Adipocyte (in vitro differentiated cells): ENCODE measurements around the gene CBARP.
A peak's percentile ranks its signal among the peaks of the same experiment; 100 is the strongest.

Source experiments
- DNase-seq: peaks from one replicate; pipeline ENCODE4 v3.0.0-alpha.2; 2015; ENCODE audit warnings: low read depth
- H3K27me3 ChIP-seq: replicated peaks from 2 replicates; pipeline ENCODE4 v1.7.0; 2013; ENCODE audit warnings: mild to moderate bottlenecking, low read length, moderate library complexity; ENCODE audit not compliant: control insufficient read depth, insufficient read depth
- H3K36me3 ChIP-seq: 2 replicates; pipeline ENCODE4 v1.7.0; 2013; ENCODE audit warnings: low read length, mild to moderate bottlenecking, moderate library complexity; ENCODE audit not compliant: control insufficient read depth, insufficient read depth, severe bottlenecking
- H3K4me1 ChIP-seq: 2 replicates; pipeline ENCODE4 v1.7.0; 2013; ENCODE audit warnings: mild to moderate bottlenecking, low read length, moderate library complexity; ENCODE audit not compliant: control insufficient read depth, insufficient read depth
- H3K4me3 ChIP-seq: 2 replicates; pipeline ENCODE4 v1.7.0; 2013; ENCODE audit warnings: mild to moderate bottlenecking, low read length, moderate library complexity
- H3K9ac ChIP-seq: 2 replicates; pipeline ENCODE4 v1.7.0; 2013; ENCODE audit warnings: mild to moderate bottlenecking, low read length, moderate library complexity
- H3K9me3 ChIP-seq: 2 replicates; pipeline ENCODE4 v1.7.0; 2013; ENCODE audit warnings: mild to moderate bottlenecking, low read length, moderate library complexity; ENCODE audit not compliant: control insufficient read depth

CBARP gene

DNA sequence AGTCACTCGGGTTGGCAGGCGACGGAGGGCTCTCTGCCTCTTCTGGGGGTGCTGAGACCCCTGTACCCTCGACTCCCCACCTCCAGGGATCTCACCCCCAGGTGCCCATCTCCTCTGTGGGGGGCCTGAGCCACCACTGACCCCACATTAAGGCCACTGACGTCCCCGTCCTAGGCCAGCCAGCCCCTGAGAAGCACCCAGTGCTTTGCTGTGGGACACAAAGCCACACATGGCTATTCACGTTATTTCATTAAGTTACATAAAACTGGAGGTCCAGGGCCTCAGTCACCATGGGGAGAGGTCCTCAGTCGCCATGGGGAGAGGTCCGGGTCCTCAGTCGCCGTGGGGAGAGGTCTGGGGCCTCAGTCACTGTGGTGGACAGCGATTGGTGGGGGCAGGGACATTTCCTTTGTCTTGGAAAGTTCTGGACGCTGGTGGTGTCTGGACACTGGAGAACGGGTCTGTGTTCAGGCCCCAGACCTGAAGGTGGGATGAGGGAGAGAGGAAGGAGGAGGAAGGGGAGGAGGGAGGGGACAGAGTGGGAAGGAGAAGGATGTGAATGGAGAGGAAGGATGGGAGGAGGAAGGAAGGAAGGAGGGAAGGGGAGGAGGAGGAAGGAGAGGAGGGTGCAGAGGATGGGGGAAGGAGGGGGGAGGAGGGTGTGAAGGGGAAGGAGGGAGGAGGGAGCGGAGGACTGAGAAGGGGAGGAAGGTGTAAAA, 43.9 kb upstream of the CBARP start:
- H3K4me3 ChIP-seq = no peak overlapping the region
- no peaks in the 10 kb centered on the region for H3K9me3 ChIP-seq
- peaks cover 18% of the 10 kb centered on the region for H3K36me3 ChIP-seq
- H3K9ac ChIP-seq = no peak overlapping the region
- H3K27me3 ChIP-seq = peaks cover 26% of the 10 kb centered on the region
- no peak for DNase-seq
- no peaks in the 10 kb centered on the region for H3K4me1 ChIP-seq

DNA sequence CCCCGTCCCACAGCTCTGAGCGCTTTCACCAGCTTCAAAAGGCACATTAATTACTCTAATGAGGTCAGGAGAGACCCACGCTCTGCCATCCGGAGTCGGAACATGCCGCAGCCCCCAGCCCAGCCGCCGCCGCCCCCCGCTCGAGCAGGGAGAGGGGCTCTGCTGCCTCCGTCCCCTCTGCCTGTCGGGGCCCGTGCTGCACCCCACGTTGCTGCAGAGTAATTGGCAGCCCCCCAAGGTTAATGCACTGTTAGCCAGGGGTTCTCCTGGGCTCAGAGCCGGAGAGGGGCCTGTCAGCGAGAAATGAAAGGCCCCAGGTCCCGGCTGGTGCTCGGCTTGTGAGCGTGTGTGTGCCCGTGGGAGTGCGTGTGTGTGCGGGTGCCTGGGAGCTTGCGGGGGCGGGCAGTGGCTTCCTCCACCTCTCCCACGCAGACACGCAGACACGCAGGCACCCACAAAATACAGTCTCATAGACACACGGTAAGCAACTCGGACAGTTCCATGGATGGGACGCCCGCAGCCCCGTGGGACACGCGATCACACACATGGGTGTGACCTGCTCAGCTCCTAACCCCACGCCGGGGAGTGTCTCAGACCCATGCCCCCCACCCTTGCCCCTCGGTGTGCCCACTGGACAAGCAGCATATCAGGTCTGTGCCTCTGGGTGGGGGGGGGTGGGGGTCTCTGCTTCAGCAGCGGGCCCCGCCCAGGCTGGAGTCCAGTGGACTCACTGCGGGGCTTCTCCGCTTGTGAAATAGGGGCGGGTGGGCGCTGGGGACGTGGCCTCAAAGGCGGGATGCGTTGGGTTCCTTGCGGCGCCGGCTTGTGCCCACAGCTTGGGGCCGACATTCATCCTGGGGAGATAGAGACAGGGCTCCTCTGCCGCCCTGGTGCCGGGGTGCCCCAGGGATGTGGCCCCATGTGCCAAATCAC, 43.1 kb upstream of the CBARP start:
- Histone ChIP-seq H3K4me3 (no peak overlapping the region), H3K4me1 (peaks cover 8% of the 10 kb centered on the region), H3K9ac (no peak overlapping the region), H3K36me3 (peaks cover 18% of the 10 kb centered on the region), H3K27me3 (peaks cover 22% of the 10 kb centered on the region), H3K9me3 (no peaks in the 10 kb centered on the region)
- DNase-seq = no peak

GRCh38 chr19:1279782-1280341, 42.1 kb upstream of the CBARP start:
- H3K4me3 ChIP-seq = no peak overlapping the region
- peak; percentile 89 for DNase-seq
- peaks cover 19% of the 10 kb centered on the region for H3K36me3 ChIP-seq
- no peak overlapping the region for H3K9ac ChIP-seq
- H3K9me3 ChIP-seq = no peaks in the 10 kb centered on the region
- peaks cover 11% of the 10 kb centered on the region for H3K4me1 ChIP-seq
- peaks cover 19% of the 10 kb centered on the region for H3K27me3 ChIP-seq

DNA sequence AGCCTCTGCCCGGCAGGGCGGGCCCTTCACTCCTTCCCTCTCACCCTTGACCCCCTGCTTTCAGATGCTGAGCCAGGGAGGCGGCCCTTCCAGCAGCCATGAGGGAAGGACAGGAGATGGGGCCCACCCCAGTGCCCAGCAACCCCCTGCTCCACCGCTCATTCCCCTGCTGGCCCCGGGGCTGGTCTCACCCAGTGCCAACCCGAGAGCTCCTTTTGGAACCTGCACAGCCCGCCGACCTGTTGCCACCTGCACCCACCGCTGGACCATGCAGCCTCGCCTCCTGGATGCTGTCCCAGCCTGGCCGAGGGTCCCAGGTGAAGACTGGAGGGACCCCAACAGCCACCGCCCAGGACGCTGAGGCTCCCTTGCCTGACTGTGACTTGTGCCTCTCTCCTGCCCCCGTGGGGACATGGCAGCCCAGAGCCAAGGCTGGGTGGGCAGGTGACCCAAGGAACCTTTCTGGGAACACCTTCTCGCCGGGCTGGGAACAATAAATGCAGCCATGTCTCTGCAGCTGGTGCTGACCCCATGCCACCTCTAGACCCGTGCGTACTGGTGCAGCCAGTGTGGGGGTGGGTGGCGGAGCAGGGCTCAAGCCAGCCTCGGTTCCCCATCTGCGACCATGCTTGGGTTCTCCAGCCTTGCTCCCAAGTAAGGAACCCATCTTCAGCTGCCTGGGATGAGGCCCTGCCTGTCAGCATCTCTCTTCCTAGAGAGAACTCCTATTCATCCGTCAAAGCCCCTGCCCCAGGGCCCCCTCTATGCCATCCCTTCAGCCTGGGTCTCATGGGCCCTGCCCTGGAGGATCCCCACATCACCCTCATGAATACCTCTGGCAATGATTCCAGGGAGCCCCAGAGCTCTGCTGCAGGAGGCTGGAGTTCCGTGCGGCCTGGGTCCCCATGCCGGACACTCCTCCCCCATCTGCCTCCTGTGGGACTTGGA, 41.2 kb upstream of the CBARP start:
- Histone ChIP-seq H3K4me1 (peaks cover 20% of the 10 kb centered on the region), H3K9ac (no peak overlapping the region), H3K36me3 (peaks cover 28% of the 10 kb centered on the region), H3K9me3 (no peaks in the 10 kb centered on the region), H3K4me3 (no peak overlapping the region), H3K27me3 (peaks cover 10% of the 10 kb centered on the region)
- no peak for DNase-seq

GRCh38 chr19:1278074-1278473, 40.3 kb upstream of the CBARP start:
- H3K9ac ChIP-seq = no peak overlapping the region
- peaks cover 37% of the 10 kb centered on the region for H3K36me3 ChIP-seq
- no peak overlapping the region for H3K4me3 ChIP-seq
- no peaks in the 10 kb centered on the region for H3K9me3 ChIP-seq
- DNase-seq = no peak
- H3K27me3 ChIP-seq = peaks cover 2% of the 10 kb centered on the region
- H3K4me1 ChIP-seq = peaks cover 29% of the 10 kb centered on the region

- DNase-seq = no peak
- Histone ChIP-seq H3K27me3 (no peaks in the 10 kb centered on the region), H3K9ac (peak overlapping the region; percentile 93), H3K4me1 (peaks cover 38% of the 10 kb centered on the region), H3K36me3 (peaks cover 47% of the 10 kb centered on the region), H3K4me3 (no peak overlapping the region), H3K9me3 (no peaks in the 10 kb centered on the region)
Measured at GRCh38 chr19:1277061-1277460, 39.3 kb upstream of the CBARP start.

DNA sequence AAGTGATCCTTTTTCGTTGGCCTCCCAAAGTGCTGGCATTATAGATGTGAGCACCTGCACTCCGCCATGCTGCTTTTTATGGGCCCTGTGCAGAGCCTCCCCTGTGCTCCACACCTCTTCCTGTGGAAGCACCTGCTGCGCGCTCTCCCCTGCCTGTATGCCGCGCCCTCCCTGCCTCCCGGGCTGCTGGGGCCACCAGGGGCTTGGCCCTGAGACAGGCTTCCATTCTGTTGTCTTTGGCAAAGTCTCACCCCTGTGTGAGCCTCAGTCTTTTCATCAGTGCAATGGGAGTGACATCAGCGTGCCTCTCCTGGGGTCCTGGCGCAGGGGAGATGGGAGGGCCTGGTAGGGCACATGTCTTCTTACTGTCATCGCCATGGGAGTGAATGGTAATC, 38.8 kb upstream of the CBARP start:
- Histone ChIP-seq H3K9me3 (no peaks in the 10 kb centered on the region), H3K4me1 (peaks cover 43% of the 10 kb centered on the region), H3K4me3 (peak overlapping the region; percentile 88), H3K36me3 (peaks cover 51% of the 10 kb centered on the region), H3K9ac (peak overlapping the region; percentile 93), H3K27me3 (no peaks in the 10 kb centered on the region)
- no peak for DNase-seq

DNA sequence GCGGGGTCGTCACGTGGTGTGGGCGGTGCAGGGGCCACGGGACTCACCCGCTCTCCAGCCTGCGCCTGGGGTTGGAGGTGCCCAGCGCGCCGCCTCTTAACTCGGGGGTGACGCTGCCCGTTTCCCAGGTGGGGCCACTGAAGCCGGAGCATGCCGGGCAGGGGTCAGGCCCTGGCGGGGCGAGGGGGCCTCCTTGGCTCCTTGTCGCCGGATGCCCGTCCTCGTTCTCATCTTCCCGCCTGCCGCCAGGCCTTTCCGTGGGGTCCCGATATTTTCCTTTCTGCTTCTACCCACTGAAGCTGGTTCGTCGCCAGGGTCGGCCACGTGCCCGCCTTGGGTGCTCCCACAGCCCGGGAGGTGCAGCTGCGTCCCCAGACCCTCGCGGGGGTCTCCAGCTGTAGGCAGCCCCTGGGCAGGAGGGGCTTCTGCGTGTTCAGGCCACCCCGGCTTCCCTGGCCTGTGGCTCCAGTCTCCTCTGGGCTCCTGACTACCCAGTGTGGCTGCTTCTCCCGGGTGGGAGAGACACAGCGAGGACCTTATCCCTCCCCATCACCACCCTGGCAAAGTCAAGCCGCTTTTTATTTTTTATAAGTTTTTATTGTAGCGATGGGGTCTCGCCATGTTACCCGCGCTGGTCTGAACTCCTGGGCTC, 38.3 kb upstream of the CBARP start:
- no peak for DNase-seq
- peak overlapping the region; percentile 93 for H3K9ac ChIP-seq
- H3K4me3 ChIP-seq = peak overlapping the region; percentile 88
- H3K9me3 ChIP-seq = no peaks in the 10 kb centered on the region
- peaks cover 48% of the 10 kb centered on the region for H3K4me1 ChIP-seq
- H3K27me3 ChIP-seq = no peaks in the 10 kb centered on the region
- H3K36me3 ChIP-seq = peaks cover 57% of the 10 kb centered on the region

- H3K9ac ChIP-seq = peak within 1 kb of the TSS; percentile 93
- H3K36me3 ChIP-seq = peaks cover 62% of the 10 kb centered on the region
- no peaks in the 10 kb centered on the region for H3K27me3 ChIP-seq
- peak within 1 kb of the TSS; percentile 88 for H3K4me3 ChIP-seq
- H3K9me3 ChIP-seq = no peaks in the 10 kb centered on the region
- peak; percentile 97 for DNase-seq
- peaks cover 55% of the 10 kb centered on the region for H3K4me1 ChIP-seq
Measured at GRCh38 chr19:1275260-1275975, 37.6 kb upstream of the CBARP start, which contains the start of gene FAM174C. FAM174C (plus strand) TSS chr19:1275530; CDS start chr19:1275550, 20 bp downstream.

- Histone ChIP-seq H3K36me3 (peaks cover 62% of the 10 kb centered on the region), H3K9ac (peak overlapping the region; percentile 93), H3K4me3 (peak overlapping the region; percentile 88), H3K9me3 (no peaks in the 10 kb centered on the region), H3K27me3 (no peaks in the 10 kb centered on the region), H3K4me1 (peaks cover 57% of the 10 kb centered on the region)
- no peak for DNase-seq
Measured at GRCh38 chr19:1274852-1275259, 37.1 kb upstream of the CBARP start.
